HCEC 1CT (cell line): ENCODE data around the gene CIAO2B.
A peak's percentile ranks its signal among the peaks of the same experiment; 100 is the strongest.
"Not testable (repeated sequence)": the region's sequence is repeated elsewhere in the genome, so short reads cannot be mapped to it uniquely, and the experiment has no call there.

Experiments used
- DNase-seq: peaks from one replicate; pipeline ENCODE4 v3.0.0-alpha.2; 2017

The CIAO2B gene

DNA sequence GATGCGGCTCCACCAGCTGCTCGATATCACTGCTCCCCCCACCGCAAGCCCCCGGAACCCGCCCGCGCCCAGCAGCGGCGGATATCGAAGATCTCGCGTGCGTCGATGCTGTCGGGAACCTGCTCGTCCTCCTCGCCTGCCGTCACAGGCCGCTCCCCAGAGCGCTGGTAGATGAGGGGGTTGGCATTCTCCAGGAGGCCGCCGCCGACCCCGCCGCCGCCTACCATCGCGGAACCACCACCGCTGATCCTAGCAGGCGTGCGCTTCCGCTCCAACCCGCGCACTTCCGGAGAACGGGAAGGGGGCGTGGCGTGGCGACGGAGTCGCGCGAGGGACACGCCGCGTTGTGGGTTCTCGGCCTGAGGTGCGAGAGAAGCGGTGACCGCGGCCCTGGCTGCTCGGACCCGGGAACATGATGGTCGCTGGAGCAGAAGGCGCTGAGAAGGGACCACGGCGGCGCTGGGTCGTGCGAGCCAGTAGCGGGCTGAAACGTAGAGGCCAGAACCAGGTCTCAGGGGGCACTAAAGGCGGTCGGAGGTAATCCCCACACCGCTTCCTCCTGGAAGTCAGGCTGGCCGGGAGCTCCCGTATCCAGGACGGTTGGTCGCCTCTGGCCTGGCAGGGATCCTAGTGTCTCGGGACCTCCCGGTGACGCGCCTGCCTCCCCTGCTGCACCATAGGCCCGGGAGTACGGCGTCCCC is at the start of gene CIAO2B:
CIAO2B (minus strand) TSS at position 265 of the 701 bp plus-strand sequence; CDS start at position 227, 38 bp downstream.
- peak; percentile 83 for DNase-seq

DNA sequence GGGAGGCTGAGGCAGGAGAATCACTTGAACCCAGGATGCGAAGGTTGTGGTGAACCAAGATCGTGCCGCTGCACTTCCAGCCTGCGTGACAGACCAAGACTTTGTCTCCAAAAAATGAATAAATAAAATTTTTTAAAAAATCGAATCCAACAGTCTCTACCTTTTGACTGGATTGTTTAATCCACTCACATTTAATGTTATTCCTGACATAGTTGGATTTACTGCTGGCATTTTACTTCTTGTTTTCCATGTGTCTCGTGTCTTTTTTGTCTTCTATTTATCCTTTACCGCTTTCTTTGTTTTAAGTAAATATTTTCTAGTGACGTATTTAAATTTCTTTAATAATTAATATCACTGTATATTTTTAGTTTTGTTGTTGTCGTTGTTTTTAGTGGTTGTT is 48.8 kb upstream of the CIAO2B start:
- DNase-seq: no peak

DNA sequence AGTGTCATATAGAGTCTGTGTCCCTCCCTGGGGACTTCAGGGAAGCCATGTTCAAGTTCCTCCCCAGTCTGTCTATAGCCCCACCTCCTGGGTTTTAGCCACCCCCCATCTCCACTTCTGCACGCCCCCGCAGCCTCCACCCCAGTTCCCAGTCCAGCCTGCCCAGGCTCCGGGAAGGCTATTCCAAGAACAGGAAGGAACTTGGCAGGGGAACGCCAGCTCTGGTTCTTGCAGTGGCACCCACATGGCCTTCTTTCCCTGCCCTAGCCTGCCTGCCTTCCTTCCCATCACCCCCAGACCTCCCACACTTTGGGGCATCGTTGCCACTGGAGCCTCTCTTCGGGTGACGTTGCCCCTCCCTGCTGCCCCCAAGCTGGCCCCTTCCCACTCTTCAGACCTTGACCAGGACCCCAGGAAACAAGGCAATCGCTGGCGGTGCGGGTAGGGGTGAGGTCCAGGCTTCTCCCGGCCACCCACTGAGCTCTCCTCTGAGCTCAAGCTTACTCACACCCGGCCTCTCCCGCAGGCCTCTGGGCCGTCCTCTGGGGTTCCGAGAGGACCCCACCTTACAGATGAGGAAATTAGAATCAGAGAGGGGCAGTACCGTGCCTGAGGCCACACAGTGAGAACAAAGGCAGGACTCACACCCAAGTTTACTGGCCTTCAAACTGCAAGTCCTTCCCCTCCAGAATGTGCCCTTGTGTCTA is 45.0 kb upstream of the CIAO2B start:
- no peak for DNase-seq

DNA sequence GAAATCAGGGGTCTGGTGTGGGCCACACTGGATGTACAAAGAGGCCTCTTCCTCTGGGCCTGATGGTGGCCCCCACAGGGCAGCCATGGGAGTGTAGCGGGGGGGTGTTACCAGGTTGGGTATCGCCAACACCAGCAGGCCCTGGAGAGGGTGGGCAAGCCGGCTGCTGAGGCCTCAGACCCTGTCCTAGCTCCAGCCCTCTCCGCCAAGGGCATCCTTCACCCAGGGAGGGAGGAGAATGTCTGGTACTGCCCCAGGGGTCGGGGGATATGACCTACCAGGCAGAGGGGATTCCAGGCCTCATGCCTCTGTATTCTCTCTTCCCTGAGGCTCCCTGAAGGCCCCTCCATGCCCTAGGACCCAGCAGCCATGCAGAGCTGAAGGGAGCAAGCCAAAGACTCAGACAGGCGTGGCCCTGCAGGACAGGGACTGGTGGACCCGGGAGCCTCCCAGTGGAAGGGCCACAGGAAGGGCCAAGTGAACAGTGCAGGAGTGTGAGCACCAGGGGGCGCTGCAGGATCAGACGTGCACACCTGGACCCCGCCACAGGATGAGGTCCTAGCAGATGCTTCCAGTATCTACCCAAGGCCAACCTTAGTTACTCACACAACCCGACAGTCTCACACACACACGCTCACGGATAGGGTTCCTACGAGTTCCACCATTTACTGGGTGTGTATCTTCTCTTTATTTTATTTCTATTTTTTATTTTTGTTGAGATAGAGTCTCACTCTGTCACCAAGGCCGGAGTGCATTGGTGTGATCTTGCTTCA is 43.3 kb upstream of the CIAO2B start:
- peak; percentile 77 for DNase-seq

DNA sequence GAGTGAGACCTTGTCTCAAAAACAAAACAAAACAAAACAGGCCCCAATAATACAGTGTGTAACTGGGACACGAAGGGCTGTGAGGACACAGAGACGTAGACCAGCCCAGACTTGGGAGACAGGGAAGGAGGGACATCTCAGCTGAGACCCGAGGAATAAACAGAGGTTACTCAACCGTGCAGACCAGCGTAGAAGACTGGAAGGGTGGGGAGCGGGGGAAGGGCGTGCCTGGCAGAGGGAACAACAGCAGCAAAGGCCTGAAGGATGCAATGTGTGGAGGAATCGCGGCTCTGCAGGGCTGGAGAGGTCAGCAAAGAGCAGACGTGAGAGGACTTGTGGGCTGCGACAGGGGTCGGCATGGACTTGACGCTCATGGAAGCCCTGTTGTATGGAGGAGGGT is 42.5 kb upstream of the CIAO2B start:
- DNase-seq: no peak

DNA sequence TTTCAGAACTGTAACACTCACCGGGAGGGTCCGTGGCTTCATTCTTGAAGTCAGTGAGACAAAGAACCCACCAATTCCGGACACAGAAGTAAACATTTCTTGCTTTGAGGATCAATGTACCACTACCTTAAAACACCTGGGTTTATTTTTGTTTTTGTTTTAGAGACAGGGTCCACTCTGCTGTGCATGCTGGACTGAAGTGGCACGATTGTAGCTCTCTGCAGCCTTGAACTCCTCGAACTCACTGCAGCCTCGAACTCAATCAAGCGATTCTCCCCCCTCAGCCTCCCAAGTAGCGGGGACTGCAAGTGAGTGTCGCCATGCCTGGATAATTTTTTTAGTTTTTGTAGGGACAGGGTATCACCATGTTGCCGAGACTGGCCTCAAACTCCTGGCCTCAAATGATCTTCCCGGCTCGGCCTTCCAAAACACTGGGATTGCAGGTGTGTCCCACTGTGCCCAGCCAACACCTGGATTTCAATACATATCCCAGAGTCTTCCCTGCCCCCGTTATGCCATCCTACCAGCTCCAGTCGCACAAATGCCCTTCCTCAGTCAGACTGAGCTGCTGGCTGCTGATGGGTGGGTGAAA is 41.2 kb upstream of the CIAO2B start:
- DNase-seq: no peak

DNA sequence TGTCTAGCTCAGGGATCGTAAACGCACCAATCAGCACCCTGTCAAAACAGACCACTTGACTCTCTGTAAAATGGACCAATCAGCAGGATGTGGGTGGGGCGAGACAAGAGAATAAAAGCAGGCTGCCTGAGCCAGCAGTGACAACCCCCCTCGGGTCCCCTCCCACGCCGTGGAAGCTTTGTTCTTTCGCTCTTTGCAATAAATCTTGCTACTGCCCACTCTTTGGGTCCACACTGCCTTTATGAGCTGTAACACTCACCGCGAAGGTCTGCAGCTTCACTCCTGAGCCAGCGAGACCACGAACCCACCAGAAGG is 40.7 kb upstream of the CIAO2B start:
- not testable (repeated sequence) for DNase-seq

DNA sequence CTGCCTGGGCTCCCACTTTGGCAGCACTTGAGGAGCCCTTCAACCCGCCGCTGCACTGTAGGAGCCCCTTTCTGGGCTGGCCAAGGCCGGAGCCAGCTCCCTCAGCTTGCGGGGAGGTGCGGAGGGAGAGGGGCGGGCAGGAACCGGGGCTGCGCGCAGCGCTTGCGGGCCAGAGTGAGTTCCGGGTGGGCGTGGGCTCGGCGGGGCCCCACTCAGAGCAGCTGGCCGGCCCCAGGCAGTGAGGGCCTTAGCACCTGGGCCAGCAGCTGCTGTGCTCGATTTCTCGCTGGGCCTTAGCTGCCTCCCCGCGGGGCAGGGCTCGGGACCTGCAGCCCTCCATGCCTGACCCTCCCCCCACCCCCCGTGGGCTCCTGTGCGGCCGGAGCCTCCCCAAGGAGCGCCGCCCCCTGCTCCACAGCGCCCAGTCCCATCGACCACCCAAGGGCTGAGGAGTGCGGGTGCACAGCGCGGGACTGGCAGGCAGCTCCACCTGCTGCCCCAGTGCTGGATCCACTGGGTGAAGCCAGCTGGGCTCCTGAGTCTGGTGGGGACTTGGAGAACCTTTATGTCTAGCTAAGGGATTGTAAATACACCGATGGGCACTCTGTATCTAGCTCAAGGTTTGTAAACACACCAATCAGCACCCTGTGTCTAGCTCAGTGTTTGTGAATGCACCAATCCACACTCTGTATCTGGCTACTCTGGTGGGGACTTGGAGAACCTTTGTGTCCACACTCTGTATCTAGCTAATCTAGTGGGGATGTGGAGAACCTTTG is 40.1 kb upstream of the CIAO2B start:
- DNase-seq: not testable (repeated sequence)

DNA sequence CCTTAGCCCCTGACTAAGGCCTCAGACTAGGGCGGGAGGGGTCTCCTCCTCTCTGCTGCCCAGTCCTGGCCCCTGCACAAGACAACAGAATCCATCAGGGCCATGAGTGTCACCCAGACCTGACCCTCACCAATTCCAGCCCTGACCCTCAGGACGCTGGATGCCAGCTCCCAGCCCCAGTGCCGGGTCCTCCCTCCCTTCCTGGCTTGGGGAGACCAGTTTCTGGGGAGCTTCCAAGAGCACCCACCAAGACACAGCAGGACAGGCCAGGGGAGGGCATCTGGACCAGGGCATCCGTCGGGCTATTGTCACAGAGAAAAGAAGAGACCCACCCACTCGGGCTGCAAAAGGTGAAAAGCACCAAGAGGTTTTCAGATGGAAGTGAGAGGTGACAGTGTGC is 39.5 kb upstream of the CIAO2B start:
- DNase-seq: no peak

DNA sequence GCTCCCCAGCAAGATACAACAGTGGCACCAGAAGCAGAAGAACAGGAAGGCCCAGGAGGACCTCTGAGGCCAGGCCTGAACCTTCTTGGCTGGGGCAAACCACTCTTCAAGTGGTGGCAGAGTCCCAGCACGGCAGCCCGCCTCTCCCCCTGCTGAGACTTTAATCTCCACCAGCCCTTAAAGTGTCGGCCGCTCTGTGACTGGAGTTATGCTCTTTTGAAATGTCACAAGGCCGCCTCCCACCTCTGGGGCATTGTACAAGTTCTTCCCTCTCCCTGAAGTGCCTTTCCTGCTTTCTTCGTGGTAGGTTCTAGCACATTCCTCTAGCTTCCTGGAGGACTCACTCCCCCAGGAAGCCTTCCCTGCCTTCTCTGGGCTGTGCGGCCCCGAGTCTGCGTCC is 38.8 kb upstream of the CIAO2B start:
- DNase-seq: no peak

DNA sequence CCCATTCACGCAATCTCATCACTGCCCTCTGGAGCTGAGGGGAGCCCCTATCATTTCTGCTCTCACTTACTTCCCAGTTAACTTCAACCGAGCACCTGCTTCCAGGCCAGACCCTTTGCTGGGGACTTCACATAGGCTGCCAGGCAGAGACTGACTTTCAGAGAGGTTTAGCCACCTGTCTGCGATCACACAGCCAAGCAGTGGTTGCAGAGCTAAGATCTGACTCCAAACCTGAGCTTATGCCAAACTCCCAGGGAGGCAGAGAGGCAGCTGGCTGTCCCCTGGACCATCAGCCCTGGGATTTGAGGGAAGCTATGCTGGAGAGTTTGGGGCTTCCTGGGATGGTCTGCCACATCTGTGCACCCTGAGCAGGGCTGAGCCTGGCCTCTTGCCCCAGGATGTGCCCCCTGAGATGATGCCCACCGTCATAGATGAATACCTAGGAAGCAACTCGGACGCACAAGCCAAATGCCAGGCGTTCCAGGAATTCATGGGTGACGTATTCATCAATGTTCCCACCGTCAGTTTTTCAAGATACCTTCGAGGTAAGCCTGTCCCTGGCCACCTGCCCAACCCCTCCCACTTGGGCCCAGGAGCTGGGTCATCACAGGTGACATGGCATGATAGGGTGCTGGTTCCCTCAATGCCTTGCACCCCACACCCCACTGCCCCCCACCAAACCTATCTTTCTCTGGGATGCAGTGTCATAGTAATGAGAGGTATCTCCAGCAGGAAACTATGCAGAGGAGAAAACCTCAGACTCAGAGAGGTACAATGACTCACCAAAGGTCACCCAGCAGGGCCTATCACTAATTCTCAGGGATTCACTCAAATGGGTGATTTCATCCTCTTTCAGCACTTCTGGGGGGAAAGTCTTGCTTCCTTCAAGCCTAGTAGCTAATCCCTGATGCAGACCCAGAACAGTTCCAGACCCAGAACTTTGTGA is 36.8 kb upstream of the CIAO2B start:
- peak; percentile 62 for DNase-seq

DNA sequence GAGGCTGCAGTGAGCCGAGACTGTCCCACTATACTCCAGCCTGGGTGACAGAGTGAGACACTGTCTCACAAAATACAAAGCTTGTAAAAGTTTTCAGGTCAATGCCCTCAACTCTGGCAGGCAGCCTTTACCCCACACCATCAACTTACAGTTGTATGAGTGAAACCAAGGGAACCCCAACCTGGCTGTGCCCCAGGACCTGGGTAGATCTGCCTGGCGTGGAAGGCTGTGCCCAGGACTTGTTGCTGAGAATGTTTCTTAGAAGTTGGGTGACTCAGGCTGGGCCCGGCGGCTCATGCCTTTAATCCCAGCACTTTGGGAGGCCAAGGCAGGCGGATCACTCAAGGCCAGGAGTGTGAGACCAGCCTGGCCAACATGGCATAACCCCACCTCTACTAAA is 34.6 kb upstream of the CIAO2B start:
- DNase-seq: no peak

DNA sequence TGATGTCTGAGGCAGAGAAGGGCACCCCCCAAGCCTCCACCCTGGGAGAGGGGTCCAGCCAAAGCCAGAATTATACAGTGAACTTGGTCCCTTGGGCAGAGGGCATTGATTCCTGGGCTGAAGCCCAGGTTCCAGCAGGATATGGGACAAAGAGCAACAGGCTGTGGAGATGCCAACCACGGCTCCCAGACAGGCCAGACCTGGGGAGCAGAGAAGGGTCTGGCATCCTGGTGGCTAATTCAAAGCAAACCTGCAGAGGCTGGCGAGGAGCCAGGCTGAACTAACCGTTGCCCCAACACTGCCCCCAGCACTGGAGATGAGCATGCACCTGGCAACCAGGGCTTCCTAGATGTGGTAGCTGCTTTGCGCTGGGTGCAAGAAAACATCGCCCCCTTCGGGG is 29.8 kb upstream of the CIAO2B start:
- no peak for DNase-seq

DNA sequence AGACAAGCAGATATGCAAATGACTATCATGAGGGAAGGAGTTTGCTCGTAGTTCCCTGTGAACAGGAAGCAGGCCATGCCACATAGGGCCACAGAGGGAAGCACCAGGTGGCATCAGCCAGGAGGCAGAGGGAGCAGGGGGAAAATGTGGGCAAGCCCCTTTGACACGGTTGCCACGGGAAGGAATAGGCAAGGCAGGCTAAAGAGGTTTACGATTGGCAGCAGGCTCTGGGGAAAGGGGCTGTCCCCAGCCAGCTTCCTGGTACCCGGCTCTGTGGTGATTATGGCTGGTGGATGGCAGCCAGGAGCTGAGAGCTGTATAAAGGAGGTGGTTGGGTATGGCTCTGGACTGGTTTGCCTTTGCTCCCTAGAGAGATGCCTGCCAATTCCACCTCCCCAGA is 27.7 kb upstream of the CIAO2B start:
- no peak for DNase-seq

DNA sequence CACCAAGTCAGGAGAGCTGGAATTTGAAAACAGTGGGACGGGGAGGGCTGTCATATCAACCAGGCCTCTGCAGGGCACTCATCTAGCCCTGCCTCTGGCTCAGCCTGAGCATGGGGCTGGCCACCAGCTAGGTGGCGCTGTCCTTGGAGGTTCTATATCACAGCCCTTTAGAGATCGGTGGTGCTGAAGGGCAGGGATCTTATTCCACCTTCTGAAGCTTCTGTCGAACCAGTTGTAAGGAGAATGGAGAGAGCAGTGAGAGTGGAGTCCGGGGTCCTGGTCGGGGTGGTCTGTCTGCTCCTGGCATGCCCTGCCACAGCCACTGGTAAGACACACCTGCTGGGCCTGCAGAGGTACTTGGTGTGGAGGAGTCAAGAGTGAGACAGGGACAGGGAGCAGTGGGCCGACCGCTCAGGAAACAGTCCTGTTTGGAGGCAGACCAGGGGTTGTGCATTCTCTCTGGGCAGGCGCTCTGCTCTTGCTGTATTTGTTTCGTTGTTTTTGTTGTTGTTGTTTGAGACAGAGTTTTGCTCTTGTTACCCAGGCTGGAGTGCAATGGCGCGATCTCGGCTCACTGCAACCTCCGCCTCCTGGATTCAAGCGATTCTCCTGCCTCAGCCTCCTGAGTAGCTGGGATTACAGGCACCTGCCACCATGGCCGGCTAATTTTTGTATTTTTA is 27.0 kb upstream of the CIAO2B start, which contains the start of gene CES3:
CES3 (plus strand) TSS at position 202 of the 680 bp plus-strand sequence; CDS start at position 244, 42 bp downstream.
- DNase-seq: peak; percentile 71

DNA sequence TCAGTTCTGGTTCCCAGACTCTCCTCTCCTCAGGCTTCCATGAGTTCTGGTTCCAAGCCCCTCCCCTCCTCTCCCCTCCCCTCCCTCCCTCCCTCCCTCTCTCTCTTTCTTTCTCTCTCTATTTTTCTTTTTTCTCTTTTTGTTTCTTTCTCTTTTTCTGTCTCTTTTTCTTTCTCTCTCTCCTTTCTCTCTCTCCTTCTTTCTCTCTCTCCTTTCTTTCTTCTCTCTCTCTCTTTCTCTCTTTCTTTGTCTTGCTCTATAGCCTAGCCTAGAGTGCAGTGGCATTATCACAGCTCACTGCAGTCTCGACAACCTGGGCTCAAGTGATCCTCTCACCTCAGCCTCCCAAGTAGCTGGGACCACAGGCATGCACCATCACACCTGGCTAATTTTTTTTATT is 26.1 kb upstream of the CIAO2B start:
- no peak for DNase-seq

DNA sequence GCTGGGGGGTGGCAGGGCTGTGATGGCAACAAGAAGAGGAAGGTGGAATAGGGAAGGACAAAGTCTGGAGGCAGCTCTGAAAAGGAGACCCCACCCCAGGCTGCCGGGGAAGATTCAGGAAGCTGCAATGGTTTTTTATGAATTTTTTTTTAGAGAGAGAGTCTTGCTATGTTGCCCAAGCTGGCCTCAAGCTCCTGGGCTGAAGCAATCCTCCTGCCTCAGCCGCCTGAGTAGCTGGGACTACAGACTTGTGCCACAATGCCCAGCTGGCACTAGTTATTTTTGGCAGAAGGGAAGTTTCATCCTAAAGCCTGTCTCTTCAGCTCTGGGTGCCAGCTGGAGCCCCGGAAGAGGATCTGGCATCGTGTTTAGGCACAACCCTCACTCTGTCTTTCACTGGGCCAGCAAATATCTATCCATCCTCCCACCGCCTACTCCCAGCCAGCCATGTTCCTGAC is 25.5 kb upstream of the CIAO2B start:
- no peak for DNase-seq

DNA sequence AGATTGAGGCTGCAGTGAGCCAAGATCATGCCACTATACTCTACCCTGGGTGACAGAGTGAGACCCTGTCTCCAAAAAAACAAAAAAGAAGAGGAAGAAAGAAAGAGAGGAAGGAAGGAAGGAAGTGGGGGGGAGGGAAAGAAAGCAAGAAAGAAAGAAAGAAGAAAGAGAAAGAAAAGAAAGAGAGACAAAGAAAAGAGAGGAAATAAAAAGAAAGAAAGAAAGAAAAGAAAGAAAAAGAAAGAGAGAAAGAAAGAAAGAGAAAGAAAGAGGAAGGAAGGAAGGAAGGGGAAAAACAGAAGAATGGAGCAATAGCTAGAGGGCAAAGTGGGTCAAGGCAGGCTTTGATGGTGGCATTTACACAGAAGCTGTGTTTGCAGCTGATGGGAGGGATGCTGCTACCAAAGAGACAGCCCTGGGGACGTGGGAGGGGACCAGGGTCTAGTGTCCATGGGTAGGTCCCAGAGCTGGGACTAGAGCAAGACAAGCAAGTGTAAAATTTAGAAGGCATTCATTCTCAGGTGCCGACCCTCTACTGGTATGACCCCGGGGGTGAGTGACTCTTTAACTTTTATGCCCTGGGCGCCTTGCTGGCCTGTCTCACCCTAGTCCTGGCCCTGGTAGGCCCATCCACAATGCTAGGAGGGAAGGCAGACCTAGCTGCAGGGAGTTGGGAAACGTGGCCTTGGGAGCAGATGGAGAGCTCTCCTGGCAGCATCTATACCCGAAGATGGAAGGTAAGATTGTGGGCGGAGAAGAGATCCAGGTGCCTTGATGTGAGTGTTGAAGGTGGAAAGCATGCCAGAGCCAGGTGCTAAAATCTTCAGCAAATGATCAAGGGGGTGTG is 24.9 kb upstream of the CIAO2B start:
- DNase-seq: no peak

DNA sequence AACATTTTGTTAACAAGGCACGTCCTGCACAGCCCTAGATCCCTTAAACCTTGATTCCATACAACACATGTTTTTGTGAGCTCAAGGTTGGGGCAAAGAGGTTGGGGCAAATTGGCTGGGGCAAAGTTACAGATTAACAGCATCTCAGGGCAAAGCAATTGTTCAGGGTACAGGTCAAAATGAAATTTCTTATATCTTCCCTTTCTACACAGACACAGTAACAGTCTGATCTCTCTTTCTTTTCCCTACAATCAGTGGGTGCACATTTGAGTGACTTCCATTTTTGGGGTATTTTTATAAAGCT is 21.9 kb upstream of the CIAO2B start:
- DNase-seq: not testable (repeated sequence)
